Heart right ventricle (tissue), 16 donors: ENCODE data around the gene ALKBH3. TPM values are rescaled to one million over a fixed set of nuclear protein-coding genes. Genes with fewer than 3 reads are reported as not detected.
A peak's percentile ranks its signal among the peaks of the same experiment; 100 is the strongest.

ENCODE experiments used
- ATAC-seq, 8 donors: fragments of 200-7000 bp; cut with Tn5 transposase; one replicate each; pipeline ENCODE4 v1.9.1; 2020; ENCODE audit warnings: mild to moderate bottlenecking in 8 of 8, moderate library complexity in 8 of 8, moderate number of reproducible peaks in 1 of 8
- DNase-seq, 2 donors: peaks; one replicate each; pipeline ENCODE4 v3.0.0-alpha.2; 2020
- H3K27ac ChIP-seq, 10 donors: fragments of 200-600 bp; sonication (generic) in 2 of 10; one replicate each; pipeline versions ENCODE4 v1.5.0 to v1.8.0; 2020 to 2022; ENCODE audit warnings: mild to moderate bottlenecking in 3 of 10
- H3K27me3 ChIP-seq, 7 donors: fragments of 200-600 bp; one replicate each; pipeline ENCODE4 v1.8.0; 2021 to 2022; ENCODE audit warnings: mild to moderate bottlenecking in 2 of 7
- H3K36me3 ChIP-seq, 9 donors: fragments of 200-600 bp; sonication (generic) in 1 of 9; one replicate each; pipeline versions ENCODE4 v1.5.0 to v1.8.0; 2020 to 2022; ENCODE audit warnings: mild to moderate bottlenecking in 2 of 9
- H3K4me1 ChIP-seq, 9 donors: fragments of 200-600 bp; sonication (generic) in 1 of 9; one replicate each; pipeline versions ENCODE4 v1.5.0 to v1.8.0; 2020 to 2022; ENCODE audit warnings: mild to moderate bottlenecking in 4 of 9
- H3K4me3 ChIP-seq, 10 donors: fragments of 200-600 bp; sonication (generic) in 2 of 10; one replicate each; pipeline versions ENCODE4 v1.5.0 to v1.8.0; 2020 to 2022; ENCODE audit warnings: mild to moderate bottlenecking in 7 of 10, moderate library complexity in 2 of 10
- H3K9me3 ChIP-seq, 11 donors: fragments of 200-600 bp in 10 of 11; sonication (generic) in 2 of 11; one replicate each; pipeline versions ENCODE4 v1.5.0 to v1.8.0; 2013 to 2022; ENCODE audit warnings: mild to moderate bottlenecking in 2 of 11, control low read depth in 1 of 11, moderate library complexity in 1 of 11
- WGBS, 2 donors: extraction: QIAGEN DNeasy Blood & Tissue Kit; methylation state at CpG; one replicate each; pipeline ENCODE4 v1.1.7; 2013; ENCODE audit warnings: inconsistent platforms in 1 of 2; 5-methylcytosine and 5-hydroxymethylcytosine counted together
- intact Hi-C, 10 donors: fragments of 100-400 bp; cut with DNase I; formaldehyde crosslinking; loops; one replicate each; pipeline versions ENCODE4 v1.11.1 to v1.14.2; 2022
- polyA plus RNA-seq, 2 donors: library from polyadenylated mRNA; stranded (reverse); fragments of 200-250 nt; gene quantifications; one replicate each; pipeline ENCODE4 v1.2.3, GENCODE V29; 2013
- total RNA-seq, 10 donors: library from RNA; stranded (reverse); fragmentation: NEBNext Ultra II Directional in 3 of 10; extraction: Animal tissue kit (Norgen Biotek cat#: 25700) in 3 of 10; gene quantifications; one replicate each; pipeline versions ENCODE4 v1.2.1 to v1.2.4, GENCODE V29; 2021 to 2023
- TF ChIP-seq, protein P1 (sequence below), 9 donors: fragments of 200-600 bp; sonication (generic) in 2 of 9; IDR thresholded peaks; one replicate each; pipeline versions ENCODE4 v1.5.0 to v1.8.0; 2021 to 2022; ENCODE audit warnings: antibody characterized with exemption in 9 of 9, mild to moderate bottlenecking in 5 of 9, moderate library complexity in 1 of 9
- donor health status: Arrhythmogenic right ventricular cardiomyopathy.
- donor health status: ischemic (EF 13 %, LVEDD 7.1; RV severe dilation, severe dysfunction).
- donor health status: healthy with polysubstance abuse.
- donor health status: DM: no; HTN: yes; CAD: no.
- donor health status: DM: no; HTN: no; CAD: no.
- donor health status: ischemic (EF 25% LVEDD 6.9; RV normal size, moderate dysfunction).
- donor health status: ischemic (EF 25% LVEDD 5.7; RV mildly dilated, moderate dysfunction).
- donor health status: healthy.
- donor health status: DM: yes; HTN: yes; CAD: no.
- donor health status: Ischemic cardiomyopathy.
- donor health status: ischemic (EF 35%, LVEDD 5.7; RV mildly dilated, moderate dysfunction).
- donor health status: nonischemic (EF 11% LVEDD 7.7; RV severe dilation, severe dysfunction).
- donor health status: DM: yes; HTN: yes; CAD: no.
- donor health status: PGD.
- donor health status: ischemic (EF 29% LVEDD 5.4; RV normal size, mild dysfunction).
- donor health status: nonischemic (EF 23%, LVEDD 6.1; RV moderate dilation, normal function).

ALKBH3 gene
- total and polyA plus RNA-seq, 12 donors = 9.2 to 20.5 (median 18.4) TPM

DNA sequence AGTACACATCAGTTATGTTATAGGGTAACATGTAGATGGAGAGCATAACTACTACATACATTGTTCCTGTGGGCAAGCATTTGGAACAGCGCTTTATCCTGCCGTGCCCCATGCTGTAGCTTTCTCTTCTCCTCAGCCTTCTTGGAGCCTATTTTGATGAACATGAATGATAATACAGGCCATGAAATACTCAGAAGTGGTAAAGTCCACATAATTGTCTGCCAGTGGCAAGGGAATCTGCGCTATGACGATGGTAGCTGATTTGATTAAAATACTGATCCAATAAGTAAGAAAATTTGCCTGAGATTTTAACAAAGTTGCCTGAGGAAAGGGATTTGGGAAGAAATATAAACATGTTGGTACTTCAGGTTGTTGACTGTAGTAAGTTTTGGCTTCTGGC lies 23.3 kb downstream of the ALKBH3 start:
- TF ChIP-seq, protein P1, sequence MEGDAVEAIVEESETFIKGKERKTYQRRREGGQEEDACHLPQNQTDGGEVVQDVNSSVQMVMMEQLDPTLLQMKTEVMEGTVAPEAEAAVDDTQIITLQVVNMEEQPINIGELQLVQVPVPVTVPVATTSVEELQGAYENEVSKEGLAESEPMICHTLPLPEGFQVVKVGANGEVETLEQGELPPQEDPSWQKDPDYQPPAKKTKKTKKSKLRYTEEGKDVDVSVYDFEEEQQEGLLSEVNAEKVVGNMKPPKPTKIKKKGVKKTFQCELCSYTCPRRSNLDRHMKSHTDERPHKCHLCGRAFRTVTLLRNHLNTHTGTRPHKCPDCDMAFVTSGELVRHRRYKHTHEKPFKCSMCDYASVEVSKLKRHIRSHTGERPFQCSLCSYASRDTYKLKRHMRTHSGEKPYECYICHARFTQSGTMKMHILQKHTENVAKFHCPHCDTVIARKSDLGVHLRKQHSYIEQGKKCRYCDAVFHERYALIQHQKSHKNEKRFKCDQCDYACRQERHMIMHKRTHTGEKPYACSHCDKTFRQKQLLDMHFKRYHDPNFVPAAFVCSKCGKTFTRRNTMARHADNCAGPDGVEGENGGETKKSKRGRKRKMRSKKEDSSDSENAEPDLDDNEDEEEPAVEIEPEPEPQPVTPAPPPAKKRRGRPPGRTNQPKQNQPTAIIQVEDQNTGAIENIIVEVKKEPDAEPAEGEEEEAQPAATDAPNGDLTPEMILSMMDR (IDR thresholded peaks at IDR 0.05) = no peak
- 95 to 98% methylated on average over 4 of the region's 4 CpGs for WGBS, 2 donors
- peaks cover 3 to 46% (median 22%) of the 10 kb centered on the region in 9 donors for H3K4me1 ChIP-seq
- DNase-seq (no peak), ATAC-seq (no peak)
- H3K36me3 ChIP-seq = peaks cover 0 to 73% (median 24%) of the 10 kb centered on the region in 9 donors
- peak overlapping the region in 1 of 10 donors; percentile 76 for H3K27ac ChIP-seq
- intact Hi-C loops = no loop called here
- H3K27me3 ChIP-seq = no peaks in the 10 kb centered on the region
- no peaks in the 10 kb centered on the region for H3K9me3 ChIP-seq
- H3K4me3 ChIP-seq = no peak overlapping the region

DNA sequence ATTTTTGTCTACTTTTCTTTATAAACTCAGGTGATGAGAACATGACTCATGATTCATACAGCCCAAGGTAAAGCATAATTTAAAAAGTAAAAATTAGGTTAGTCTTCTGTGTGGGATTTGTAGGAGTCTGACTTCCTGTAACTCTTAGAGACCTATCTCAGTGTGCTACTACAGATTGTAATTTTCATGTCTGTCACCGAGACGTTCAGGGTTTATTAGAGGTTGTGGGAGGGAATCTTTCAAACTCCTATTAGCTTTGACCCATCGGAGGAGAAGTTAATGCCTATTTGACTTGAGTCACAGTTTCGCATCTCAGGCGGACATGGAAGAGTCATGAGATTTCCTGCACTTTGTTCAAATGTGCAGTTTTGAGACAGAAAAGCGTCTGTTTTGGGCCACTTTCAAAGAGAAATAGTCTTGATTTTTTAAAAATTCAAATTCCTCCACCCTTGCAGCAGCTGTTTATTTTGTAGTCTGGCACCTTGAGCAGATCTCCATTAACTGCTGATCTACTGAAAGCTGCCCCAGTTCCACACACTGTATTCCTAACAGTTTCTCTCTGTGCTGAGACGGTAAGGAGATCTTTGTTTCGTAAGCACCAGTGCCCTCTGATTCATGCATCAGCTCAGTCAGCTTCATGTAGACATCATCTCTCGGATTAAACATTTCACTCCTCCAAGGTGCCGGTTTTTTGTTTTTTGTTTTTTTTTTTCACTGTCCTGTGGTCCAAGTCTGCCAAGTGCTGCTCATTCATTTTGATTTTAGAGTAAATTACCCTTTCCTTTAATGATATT lies 24.3 kb downstream of the ALKBH3 start:
- Histone ChIP-seq H3K27me3 (no peaks in the 10 kb centered on the region), H3K27ac (peak overlapping the region in 8 of 10 donors; percentile 46 to 76 (median 70)), H3K4me1 (peaks cover 3 to 46% (median 22%) of the 10 kb centered on the region in 9 donors), H3K36me3 (peaks cover 0 to 73% (median 15%) of the 10 kb centered on the region in 9 donors), H3K9me3 (no peaks in the 10 kb centered on the region), H3K4me3 (peak overlapping the region in 4 of 10 donors; percentile 0 to 6 (median 4))
- ATAC-seq (peak in 7 of 8 donors; percentile 36 to 75 (median 68)), DNase-seq (no peak)
- TF ChIP-seq, protein P1 (IDR thresholded peaks at IDR 0.05) = no peak
- 61 to 63% methylated on average over 10 of the region's 10 CpGs for WGBS, 2 donors
- intact Hi-C loops = loop anchor here in 1 of 10 donors (5.0 kb wide), 1 partner anchor 37 kb away; the partner anchor contains the start of gene C11orf96

DNA sequence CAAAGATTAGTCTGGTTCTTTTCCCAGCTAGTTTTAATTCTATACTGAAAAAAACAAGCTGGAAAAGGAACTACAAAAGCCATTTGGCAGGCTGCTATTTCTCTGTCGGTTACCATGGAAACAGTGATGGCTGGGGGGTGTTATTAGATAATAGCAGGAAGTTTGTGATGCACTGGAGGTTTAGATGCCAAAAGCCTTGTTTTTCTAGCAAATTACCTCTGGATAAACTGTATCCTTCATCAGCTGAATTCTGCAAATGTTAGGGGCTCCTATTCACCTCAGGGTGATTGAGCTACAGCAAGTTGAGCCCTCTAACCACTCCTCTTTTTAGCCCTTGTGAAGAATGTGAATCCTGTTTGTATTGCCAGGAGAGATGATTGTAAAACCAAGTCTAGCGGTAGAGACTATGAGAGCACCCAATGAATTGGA lies 25.2 kb downstream of the ALKBH3 start:
- intact Hi-C loops = loop anchor here in 1 of 10 donors (5.0 kb wide), 1 partner anchor 36 kb away; the partner anchor contains the start of gene C11orf96
- peak overlapping the region in 8 of 10 donors; percentile 46 to 76 (median 70) for H3K27ac ChIP-seq

More for the DNA sequence above, 25.2 kb downstream of the ALKBH3 start:
- DNase-seq = peak in 1 of 2 donors; percentile 76
- no peaks in the 10 kb centered on the region for H3K27me3 ChIP-seq
- peak in 7 of 8 donors; percentile 16 to 85 (median 70) for ATAC-seq
- H3K4me1 ChIP-seq = peaks cover 3 to 46% (median 22%) of the 10 kb centered on the region in 9 donors
- 51 to 59% methylated on average over 2 of the region's 2 CpGs for WGBS, 2 donors
- TF ChIP-seq, protein P1 (IDR thresholded peaks at IDR 0.05) = no peak
- peak overlapping the region in 1 of 10 donors; percentile 6 for H3K4me3 ChIP-seq
- H3K9me3 ChIP-seq = no peaks in the 10 kb centered on the region
- peaks cover 0 to 74% (median 15%) of the 10 kb centered on the region in 9 donors for H3K36me3 ChIP-seq
